ENCODE data around the gene PPP1R3G.

DNA sequence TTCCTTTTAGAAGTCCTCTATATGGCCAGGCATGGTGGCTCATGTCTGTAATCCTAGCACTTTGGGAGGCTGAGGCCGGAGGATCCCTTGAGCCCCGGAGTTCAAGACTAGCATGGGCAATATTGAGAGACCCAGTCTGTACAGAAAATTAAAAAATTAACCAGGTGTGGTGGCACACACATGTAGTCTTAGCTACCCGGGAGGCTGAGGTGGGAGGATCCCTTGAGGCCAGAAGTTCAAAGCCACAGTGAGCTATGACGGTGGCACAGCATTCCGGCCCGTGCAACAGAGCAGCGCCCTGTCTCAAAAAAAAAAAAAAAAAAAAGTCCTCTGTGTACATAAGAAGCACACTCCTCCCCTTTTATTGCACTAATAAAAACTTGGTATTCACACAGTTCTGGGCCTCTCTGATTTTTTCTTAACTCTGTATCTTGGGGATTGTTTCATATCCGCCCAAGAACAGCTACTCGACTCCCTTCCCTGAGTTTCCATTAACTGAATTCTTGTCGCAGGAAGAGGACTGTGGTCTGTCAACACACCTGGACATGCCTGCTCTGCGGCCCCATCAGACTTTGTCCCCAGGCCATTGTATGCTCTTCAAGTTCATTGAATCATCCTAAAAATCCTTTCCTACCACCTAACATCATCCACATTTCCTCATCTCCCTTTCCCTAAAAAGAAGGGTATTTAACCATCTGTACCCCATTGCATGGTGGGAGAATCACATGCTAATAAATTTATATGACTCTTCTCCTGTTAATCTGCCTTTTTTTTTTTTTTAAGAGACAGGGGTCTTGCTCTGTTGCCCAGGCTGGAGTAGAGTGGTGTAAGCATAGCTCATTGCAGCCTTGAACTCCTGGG, 25.9 kb upstream of the PPP1R3G start:
- TF ChIP-seq POLR2A (IDR thresholded peaks at IDR 0.05; ENCODE audit: low read length) (no peak), GATA1 (IDR thresholded peaks at IDR 0.05; ENCODE audit: low read depth, low read length) (no peak)
